Stimulated activated CD8-positive, alpha-beta memory T cell treated with anti-CD3 and anti-CD28 coated beads, Interleukin-12 subunit alpha, Interleukin-12 subunit beta, amount 100 ng/mL, for 4 hours (primary cell): ENCODE measurements around the gene FRK.
"Not testable (repeated sequence)": the region's sequence is repeated elsewhere in the genome, so short reads cannot be mapped to it uniquely, and the experiment has no call there.

Experiments
- DNase-seq: peaks from one replicate; pipeline ENCODE4 v3.0.0-alpha.2; 2020; ENCODE audit warnings: low read depth

The FRK gene

GRCh38 chr6:116073765-116074440, 13.2 kb upstream of the FRK start:
- no peak for DNase-seq

- DNase-seq: no peak
Measured at GRCh38 chr6:116072368-116072767, 11.7 kb upstream of the FRK start.

- no peak for DNase-seq
Measured at GRCh38 chr6:116070616-116071389, 10.1 kb upstream of the FRK start.

- no peak for DNase-seq
Measured at GRCh38 chr6:116070101-116070500, 9.4 kb upstream of the FRK start.

GRCh38 chr6:116066789-116067188, 6.1 kb upstream of the FRK start:
- no peak for DNase-seq

- no peak for DNase-seq
Measured at GRCh38 chr6:116064666-116065065, 4.0 kb upstream of the FRK start.

GRCh38 chr6:116062496-116062895, 1.8 kb upstream of the FRK start:
- DNase-seq: no peak

- no peak for DNase-seq
Measured at GRCh38 chr6:116059713-116060571, 749 bp downstream of the FRK start.

GRCh38 chr6:116057766-116058165, 2.9 kb downstream of the FRK start:
- no peak for DNase-seq

GRCh38 chr6:116055513-116055912, 5.2 kb downstream of the FRK start:
- no peak for DNase-seq

- no peak for DNase-seq
Measured at GRCh38 chr6:116051244-116051643, 9.4 kb downstream of the FRK start.

- no peak for DNase-seq
Measured at GRCh38 chr6:116050737-116051136, 10.0 kb downstream of the FRK start.

- DNase-seq: no peak
Measured at GRCh38 chr6:116049321-116049720, 11.4 kb downstream of the FRK start.

GRCh38 chr6:116047173-116047933, 13.3 kb downstream of the FRK start:
- DNase-seq: no peak

- DNase-seq: no peak
Measured at GRCh38 chr6:116046737-116047136, 14.0 kb downstream of the FRK start.

- DNase-seq: not testable (repeated sequence)
Measured at GRCh38 chr6:116046272-116046671, 14.4 kb downstream of the FRK start.

- no peak for DNase-seq
Measured at GRCh38 chr6:116041934-116042333, 18.8 kb downstream of the FRK start.

- no peak for DNase-seq
Measured at GRCh38 chr6:116040993-116041392, 19.7 kb downstream of the FRK start.

GRCh38 chr6:116036885-116037284, 23.8 kb downstream of the FRK start:
- no peak for DNase-seq

GRCh38 chr6:116036075-116036773, 24.5 kb downstream of the FRK start:
- no peak for DNase-seq

- DNase-seq: no peak
Measured at GRCh38 chr6:116035616-116036015, 25.1 kb downstream of the FRK start.
